Measurements from ENCODE around the gene CCP110.

Gene CCP110

DNA sequence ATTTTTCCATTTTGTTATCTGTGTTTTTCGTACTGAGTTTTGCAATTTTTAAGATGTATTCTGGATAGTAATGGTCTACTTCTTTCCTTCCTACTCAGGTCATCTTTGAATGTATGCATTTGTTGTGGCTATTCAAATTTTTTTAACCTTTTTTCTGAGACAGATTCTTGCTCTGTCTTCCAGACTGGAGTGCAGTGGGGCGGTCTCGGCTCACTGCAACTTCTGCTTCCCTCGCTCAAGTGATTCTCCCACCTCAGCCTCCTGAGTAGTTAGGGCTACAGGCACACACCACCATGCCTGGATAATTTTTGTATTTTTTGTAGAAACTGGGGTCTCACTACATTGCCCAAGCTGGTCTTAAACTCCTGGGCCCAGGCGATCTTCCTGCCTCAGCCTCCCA, 65.4 kb downstream of the CCP110 start:
- Histone ChIP-seq H2AFZ (ENCODE audit: low read length) (no peak overlapping the region), H3K9me3 (ENCODE audit: low read length) (no peaks in the 10 kb centered on the region), H3K27ac (ENCODE audit: low read depth, low read length, poor library complexity, severe bottlenecking) (no peak overlapping the region), H3K4me3 (ENCODE audit: low read depth, low read length, poor library complexity, severe bottlenecking) (no peak overlapping the region), H3K4me1 (ENCODE audit: insufficient read depth, low read length, severe bottlenecking) (no peaks in the 10 kb centered on the region), H3F3A (ENCODE audit: insufficient read depth, low read length) (no peaks in the 10 kb centered on the region), H3K9ac (ENCODE audit: low read length) (no peak overlapping the region), H3K36me3 (ENCODE audit: insufficient read depth, low read length) (peaks cover 17% of the 10 kb centered on the region; the same call in 1 of the 2 replicates), H3K9me2 (ENCODE audit: low read depth, low read length) (no peaks in the 10 kb centered on the region), H3K79me2 (ENCODE audit: insufficient read depth, low read length) (no peaks in the 10 kb centered on the region), H3K27me3 (ENCODE audit: insufficient read depth, low read length) (no peaks in the 10 kb centered on the region), H4K20me1 (ENCODE audit: insufficient read depth, low read length) (no peaks in the 10 kb centered on the region), H3K4me2 (ENCODE audit: low read length) (no peak overlapping the region)
- TF ChIP-seq EZH2 (IDR thresholded peaks at IDR 0.05; ENCODE audit: borderline replicate concordance, low read length) (no peak), CTCF (IDR thresholded peaks at IDR 0.05; ENCODE audit: low read length) (no peak)

GRCh38 chr16:19589771-19590302, 66.1 kb downstream of the CCP110 start:
- no peak overlapping the region for H3K4me2 ChIP-seq (ENCODE audit: low read length)
- no peaks in the 10 kb centered on the region for H3K79me2 ChIP-seq (ENCODE audit: insufficient read depth, low read length)
- H2AFZ ChIP-seq (ENCODE audit: low read length), result no peak overlapping the region
- H3K27me3 ChIP-seq (ENCODE audit: insufficient read depth, low read length), result no peaks in the 10 kb centered on the region
- no peaks in the 10 kb centered on the region for H4K20me1 ChIP-seq (ENCODE audit: insufficient read depth, low read length)
- H3K27ac ChIP-seq (ENCODE audit: low read depth, low read length, poor library complexity, severe bottlenecking), result no peak overlapping the region
- H3F3A ChIP-seq (ENCODE audit: insufficient read depth, low read length), result no peaks in the 10 kb centered on the region
- H3K9me3 ChIP-seq (ENCODE audit: low read length), result no peaks in the 10 kb centered on the region
- peaks cover 12% of the 10 kb centered on the region; the same call in 1 of the 2 replicates for H3K36me3 ChIP-seq (ENCODE audit: insufficient read depth, low read length)
- no peak overlapping the region for H3K9ac ChIP-seq (ENCODE audit: low read length)
- no peaks in the 10 kb centered on the region for H3K9me2 ChIP-seq (ENCODE audit: low read depth, low read length)
- H3K4me3 ChIP-seq (ENCODE audit: low read depth, low read length, poor library complexity, severe bottlenecking), result no peak overlapping the region
- no peak for TF ChIP-seq CTCF (IDR thresholded peaks at IDR 0.05; ENCODE audit: low read length)
- TF ChIP-seq EZH2 (IDR thresholded peaks at IDR 0.05; ENCODE audit: borderline replicate concordance, low read length), result no peak
- no peaks in the 10 kb centered on the region for H3K4me1 ChIP-seq (ENCODE audit: insufficient read depth, low read length, severe bottlenecking)

- no peak for TF ChIP-seq CTCF (IDR thresholded peaks at IDR 0.05; ENCODE audit: low read length)
- TF ChIP-seq EZH2 (IDR thresholded peaks at IDR 0.05; ENCODE audit: borderline replicate concordance, low read length), result no peak
- H3K9ac ChIP-seq (ENCODE audit: low read length), result no peak overlapping the region
- H3K27me3 ChIP-seq (ENCODE audit: insufficient read depth, low read length), result no peaks in the 10 kb centered on the region
- no peaks in the 10 kb centered on the region for H3F3A ChIP-seq (ENCODE audit: insufficient read depth, low read length)
- H3K9me2 ChIP-seq (ENCODE audit: low read depth, low read length), result no peaks in the 10 kb centered on the region
- no peaks in the 10 kb centered on the region for H3K79me2 ChIP-seq (ENCODE audit: insufficient read depth, low read length)
- H3K4me2 ChIP-seq (ENCODE audit: low read length), result no peak overlapping the region
- H3K4me1 ChIP-seq (ENCODE audit: insufficient read depth, low read length, severe bottlenecking), result no peaks in the 10 kb centered on the region
- no peaks in the 10 kb centered on the region for H4K20me1 ChIP-seq (ENCODE audit: insufficient read depth, low read length)
- H3K4me3 ChIP-seq (ENCODE audit: low read depth, low read length, poor library complexity, severe bottlenecking), result no peak overlapping the region
- no peak overlapping the region for H3K27ac ChIP-seq (ENCODE audit: low read depth, low read length, poor library complexity, severe bottlenecking)
- no peak overlapping the region for H2AFZ ChIP-seq (ENCODE audit: low read length)
- peaks cover 8% of the 10 kb centered on the region; the same call in 1 of the 2 replicates for H3K36me3 ChIP-seq (ENCODE audit: insufficient read depth, low read length)
- no peaks in the 10 kb centered on the region for H3K9me3 ChIP-seq (ENCODE audit: low read length)
Measured at GRCh38 chr16:19595043-19595767, 71.5 kb downstream of the CCP110 start.
